Endothelial cell of umbilical vein (primary cell): Measurements from ENCODE around the gene ZDHHC17. TPM values are rescaled to one million over a fixed set of nuclear protein-coding genes. Genes with fewer than 3 reads are reported as not detected.

Experiments
- BruUV-seq: library from RNA; stranded (reverse); fragments of 400-500 nt; replicated peaks from 2 replicates; lab custom pipeline; 2021; lab: Mats Ljungman, UMichigan
- CTCF ChIA-PET: fragments of 300-600, 350-600 bp; sonication (Branson Sonifier 250); formaldehyde crosslinking; loops from one replicate; lab custom pipeline; 2021; ENCODE audit warnings: antibody characterized with exemption, inconsistent platforms; lab: Charles Lee
- POLR2A ChIA-PET: fragments of 300-600, 350-600 bp; sonication (Branson Sonifier 250); formaldehyde crosslinking; loops from one replicate; lab custom pipeline; 2021; ENCODE audit warnings: antibody characterized with exemption, inconsistent platforms; lab: Charles Lee
- DNase-seq: peaks from one replicate; pipeline ENCODE4 v3.0.0-alpha.2; 2011; ENCODE audit warnings: low read depth, low spot score
- FAIRE-seq: peaks from 2 replicates; lab custom pipeline; 2011; peaks lifted over from hg19 to GRCh38; lab: Jason Lieb, UNC
- H2AFZ ChIP-seq: 2 replicates; pipeline ENCODE4 v1.6.0; 2012; ENCODE audit warnings: low read depth, low read length, control low read depth, inconsistent platforms
- H3K27ac ChIP-seq: 2 replicates; pipeline ENCODE4 v1.5.1; 2011; ENCODE audit warnings: low read depth, mild to moderate bottlenecking, control low read depth, low read length, moderate library complexity; ENCODE audit not compliant: insufficient read depth
- H3K27me3 ChIP-seq, 2 experiments: 2 replicates each; pipeline versions ENCODE4 v1.6.0 to v1.6.1; 2011; ENCODE audit warnings: low read length in 2 of 2, mixed read lengths in 1 of 2; ENCODE audit not compliant: control insufficient read depth in 2 of 2, insufficient read depth in 2 of 2
- H3K36me3 ChIP-seq, 2 experiments: 2 replicates in 1 of 2; 3 replicates in 1 of 2; pipeline ENCODE4 v1.5.1; 2011; ENCODE audit warnings: low read length in 2 of 2, mild to moderate bottlenecking in 1 of 2, moderate library complexity in 1 of 2; ENCODE audit not compliant: control insufficient read depth in 2 of 2, insufficient read depth in 2 of 2; ENCODE audit errors: extremely low read depth in 1 of 2
- H3K4me1 ChIP-seq: 3 replicates; pipeline ENCODE4 v1.5.1; 2011; ENCODE audit warnings: mild to moderate bottlenecking, low read length; ENCODE audit not compliant: control insufficient read depth, insufficient read depth; ENCODE audit errors: extremely low read depth
- H3K4me2 ChIP-seq: 2 replicates; pipeline ENCODE4 v1.6.1; 2011; ENCODE audit warnings: low read length, control low read depth, mixed read lengths; ENCODE audit not compliant: insufficient read depth
- H3K4me3 ChIP-seq, 3 experiments: fragments of 200-600 bp in 1 of 3; sonication (generic), shearing (Covaris generic) in 1 of 3; replicated peaks in 1 of 3; 2 replicates each; pipeline ENCODE4 v1.5.1; 2011 to 2016; ENCODE audit warnings: control low read depth in 3 of 3, low read length in 3 of 3, mild to moderate bottlenecking in 2 of 3, inconsistent platforms in 1 of 3, low read depth in 1 of 3, moderate library complexity in 1 of 3; ENCODE audit not compliant: insufficient read depth in 1 of 3
- H3K79me2 ChIP-seq: 2 replicates; pipeline ENCODE4 v1.6.0; 2012; ENCODE audit warnings: low read length, inconsistent platforms; ENCODE audit not compliant: control insufficient read depth, insufficient read depth
- H3K9ac ChIP-seq: replicated peaks from 2 replicates; pipeline ENCODE3; 2011; ENCODE audit warnings: low read length, control low read depth; ENCODE audit not compliant: insufficient read depth; ENCODE audit errors: extremely low read depth
- H3K9me1 ChIP-seq: replicated peaks from 3 replicates; pipeline ENCODE4 v1.6.0; 2011; ENCODE audit warnings: mild to moderate bottlenecking, low read length; ENCODE audit not compliant: control insufficient read depth, insufficient read depth; ENCODE audit errors: extremely low read depth
- H3K9me3 ChIP-seq: replicated peaks from 2 replicates; pipeline ENCODE4 v1.5.1; 2012; ENCODE audit warnings: low read length, inconsistent platforms; ENCODE audit not compliant: control insufficient read depth, insufficient read depth
- H4K20me1 ChIP-seq: replicated peaks from 2 replicates; pipeline ENCODE3; 2011; ENCODE audit warnings: mild to moderate bottlenecking, low read length; ENCODE audit not compliant: control insufficient read depth, insufficient read depth; ENCODE audit errors: extremely low read depth
- EZH2 ChIP-seq: IDR thresholded peaks from 2 replicates; pipeline ENCODE4 v1.6.1; 2012; ENCODE audit warnings: borderline replicate concordance, low read depth, mild to moderate bottlenecking, moderate library complexity, low read length, inconsistent platforms; ENCODE audit not compliant: severe bottlenecking
- FOS ChIP-seq: IDR thresholded peaks from 2 replicates; pipeline ENCODE4 v1.6.1; 2011; ENCODE audit warnings: mild to moderate bottlenecking, low read length, moderate library complexity, borderline replicate concordance; ENCODE audit not compliant: insufficient read depth
- GATA2 ChIP-seq: IDR thresholded peaks from 2 replicates; pipeline ENCODE4 v1.7.0; 2011; ENCODE audit warnings: low read depth, mild to moderate bottlenecking, moderate library complexity, mixed read lengths, low read length; ENCODE audit not compliant: insufficient read length, insufficient read depth
- JUN ChIP-seq: IDR thresholded peaks from 2 replicates; pipeline ENCODE4 v1.6.1; 2011; ENCODE audit warnings: borderline replicate concordance, low read depth; ENCODE audit not compliant: insufficient read length, insufficient read depth
- MAX ChIP-seq: IDR thresholded peaks from 2 replicates; pipeline ENCODE4 v1.6.1; 2011; ENCODE audit not compliant: insufficient read depth, insufficient read length
- MYC ChIP-seq: IDR thresholded peaks from one replicate; pipeline ENCODE4 v1.6.1; 2011; ENCODE audit warnings: mild to moderate bottlenecking, low read depth, low read length
- POLR2A ChIP-seq: IDR thresholded peaks from 2 replicates; pipeline ENCODE4 v1.6.1; 2012; ENCODE audit warnings: low read depth, mild to moderate bottlenecking, control low read depth, low read length
- POLR2AphosphoS5 ChIP-seq: IDR thresholded peaks from 2 replicates; pipeline ENCODE4 v1.6.1; 2012; ENCODE audit warnings: low read depth, mild to moderate bottlenecking, control low read depth, low read length, moderate library complexity; ENCODE audit not compliant: insufficient read depth
- dilution Hi-C: fragments of 300-500 bp; cut with MboI; formaldehyde crosslinking; loops from one replicate; pipeline ENCODE4 v1.15.0; 2019; ENCODE audit warnings: low sequenced_read_pairs; ENCODE audit not compliant: extremely low pct_ligation_motif_present
- intact Hi-C: fragments of 100-400 bp; cut with micrococcal nuclease; formaldehyde crosslinking; loops from one replicate; pipeline ENCODE4 v1.10.0; 2022
- polyA plus RNA-seq, 4 experiments: library from polyadenylated mRNA; depleted of rRNA in 3 of 4; stranded (reverse) in 3 of 4; unstranded in 1 of 4; fragments of >200 nt; gene quantifications; 2 replicates each; pipeline versions ENCODE4 v1.2.1 to v1.2.3, GENCODE V29; 2011 to 2012; ENCODE audit warnings: missing spikeins in 1 of 4
- total RNA-seq: library from RNA; stranded (reverse); gene quantifications from 2 replicates; pipeline ENCODE4 v1.2.3, GENCODE V29; 2021
- TF ChIP-seq, protein P1 (sequence below), 2 donors: IDR thresholded peaks; 1 replicate in 1 of 2; 2 replicates in 1 of 2; pipeline ENCODE4 v1.5.1; 2011; ENCODE audit warnings: low read length in 2 of 2, mild to moderate bottlenecking in 2 of 2, moderate library complexity in 2 of 2, control low read depth in 1 of 2, inconsistent platforms in 1 of 2, low read depth in 1 of 2; ENCODE audit not compliant: insufficient read depth in 1 of 2; ENCODE audit errors: extremely low read depth in 1 of 2

Gene ZDHHC17
- total and polyA plus RNA-seq, 2 donors (not counting 3 experiments of a cell fraction or from before 2014, with no cell fraction given) = 21.2 to 26.9 TPM

DNA sequence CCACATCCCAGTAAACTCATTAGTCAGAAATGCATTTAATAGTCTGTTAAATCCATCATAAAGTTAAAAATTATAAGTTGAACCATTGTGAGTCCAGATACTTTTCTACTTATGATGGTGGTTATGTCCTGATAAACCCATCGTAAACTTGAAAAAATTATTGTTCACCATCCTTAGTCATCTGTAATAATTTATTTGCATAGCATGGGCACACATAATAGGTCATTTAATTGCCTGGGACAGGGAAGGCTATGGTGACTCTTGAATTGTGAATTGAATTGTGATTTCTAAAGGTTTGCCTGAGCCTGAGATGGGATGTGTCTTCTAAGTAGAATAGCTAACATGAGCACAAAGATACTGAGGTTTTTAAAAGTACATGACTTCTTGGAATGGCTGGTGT lies 21.5 kb downstream of the ZDHHC17 start:
- no peak overlapping the region for H3K27ac ChIP-seq
- H2AFZ ChIP-seq = no peak overlapping the region
- H3K79me2 ChIP-seq = peaks cover 24% of the 10 kb centered on the region
- H3K36me3 ChIP-seq = no peaks in the 10 kb centered on the region
- FAIRE-seq = no peak
- H3K4me1 ChIP-seq = no peaks in the 10 kb centered on the region
- no TSS peak for BruUV-seq
- H3K4me2 ChIP-seq = no peak overlapping the region
- no peaks in the 10 kb centered on the region for H3K27me3 ChIP-seq
- dilution Hi-C loops = no loop called here
- DNase-seq = no peak
- ChIA-PET CTCF (no interaction called here), POLR2A (no interaction called here)
- intact Hi-C loops = no loop called here
- peaks cover 6% of the 10 kb centered on the region for H4K20me1 ChIP-seq
- H3K9me3 ChIP-seq = no peaks in the 10 kb centered on the region
- no peak overlapping the region for H3K9ac ChIP-seq
- H3K4me3 ChIP-seq = no peak overlapping the region
- TF ChIP-seq JUN (no peak), FOS (no peak), POLR2AphosphoS5 (no peak), MAX (no peak), EZH2 (no peak), POLR2A (no peak), GATA2 (no peak), MYC (no peak)
- TF ChIP-seq, protein P1, sequence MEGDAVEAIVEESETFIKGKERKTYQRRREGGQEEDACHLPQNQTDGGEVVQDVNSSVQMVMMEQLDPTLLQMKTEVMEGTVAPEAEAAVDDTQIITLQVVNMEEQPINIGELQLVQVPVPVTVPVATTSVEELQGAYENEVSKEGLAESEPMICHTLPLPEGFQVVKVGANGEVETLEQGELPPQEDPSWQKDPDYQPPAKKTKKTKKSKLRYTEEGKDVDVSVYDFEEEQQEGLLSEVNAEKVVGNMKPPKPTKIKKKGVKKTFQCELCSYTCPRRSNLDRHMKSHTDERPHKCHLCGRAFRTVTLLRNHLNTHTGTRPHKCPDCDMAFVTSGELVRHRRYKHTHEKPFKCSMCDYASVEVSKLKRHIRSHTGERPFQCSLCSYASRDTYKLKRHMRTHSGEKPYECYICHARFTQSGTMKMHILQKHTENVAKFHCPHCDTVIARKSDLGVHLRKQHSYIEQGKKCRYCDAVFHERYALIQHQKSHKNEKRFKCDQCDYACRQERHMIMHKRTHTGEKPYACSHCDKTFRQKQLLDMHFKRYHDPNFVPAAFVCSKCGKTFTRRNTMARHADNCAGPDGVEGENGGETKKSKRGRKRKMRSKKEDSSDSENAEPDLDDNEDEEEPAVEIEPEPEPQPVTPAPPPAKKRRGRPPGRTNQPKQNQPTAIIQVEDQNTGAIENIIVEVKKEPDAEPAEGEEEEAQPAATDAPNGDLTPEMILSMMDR (IDR thresholded peaks at IDR 0.05; ENCODE audit: extremely low read depth in 1 of 2, insufficient read depth in 1 of 2, low read depth in 1 of 2, low read length in 2 of 2) = no peak
- no peaks in the 10 kb centered on the region for H3K9me1 ChIP-seq
